GM18511 (cell line): ENCODE data around the gene MOXD1.

Experiments
- ATAC-seq: cut with Tn5 transposase; IDR thresholded peaks from one replicate; pipeline ENCODE4 v1.9.1; 2021; ENCODE audit warnings: mild to moderate bottlenecking, moderate library complexity; ENCODE audit not compliant: unreplicated experiment

Gene MOXD1

GRCh38 chr6:132285004-132285780, 116.1 kb downstream of the MOXD1 start:
- no peak for ATAC-seq

DNA sequence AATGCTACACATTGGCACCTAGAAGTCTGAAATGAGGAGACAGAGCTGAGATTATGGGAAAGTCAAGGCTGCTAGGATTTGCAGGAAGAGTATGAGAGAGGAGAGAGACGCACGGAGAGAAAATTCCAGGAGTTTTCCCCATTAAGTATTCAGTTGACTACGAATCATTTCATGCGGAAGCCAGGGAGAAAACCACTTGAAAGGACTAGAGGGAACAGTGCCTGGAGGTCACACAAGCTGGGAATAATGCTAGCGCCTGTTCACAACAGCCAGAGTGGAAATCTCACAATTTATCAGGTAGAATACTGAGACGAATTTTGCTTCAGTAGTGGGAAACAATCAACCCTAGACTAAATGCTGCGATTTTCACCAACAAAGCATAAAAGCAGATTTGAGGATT, 118.6 kb downstream of the MOXD1 start:
- no peak for ATAC-seq

GRCh38 chr6:132280436-132280835, 120.8 kb downstream of the MOXD1 start:
- ATAC-seq, result no peak

DNA sequence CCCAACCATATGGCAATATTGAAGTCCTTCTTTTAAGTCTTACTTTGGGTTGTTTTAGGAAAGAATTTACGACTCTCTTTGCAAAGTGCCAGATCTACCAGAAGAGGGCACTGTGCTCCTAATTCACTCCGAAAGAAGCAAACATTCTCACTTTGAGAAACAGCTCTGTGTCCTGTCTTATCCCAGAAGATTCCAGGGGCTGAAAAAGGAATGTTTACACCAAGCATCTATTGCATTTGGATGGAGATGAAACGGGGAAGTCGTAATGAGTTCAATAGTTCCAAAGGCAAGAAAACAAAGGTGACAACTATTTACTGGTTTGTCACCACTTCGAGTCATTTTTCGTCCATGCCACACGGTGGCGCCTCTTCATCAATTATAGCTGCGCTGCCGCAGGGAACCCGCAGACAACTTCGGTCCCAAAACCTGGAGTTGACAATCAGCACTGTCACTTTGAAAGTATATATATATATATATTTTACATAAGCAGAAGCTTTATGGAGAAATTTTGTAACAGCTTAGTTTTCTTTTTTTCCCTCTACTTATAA, 121.6 kb downstream of the MOXD1 start:
- ATAC-seq, result peak; percentile 94

DNA sequence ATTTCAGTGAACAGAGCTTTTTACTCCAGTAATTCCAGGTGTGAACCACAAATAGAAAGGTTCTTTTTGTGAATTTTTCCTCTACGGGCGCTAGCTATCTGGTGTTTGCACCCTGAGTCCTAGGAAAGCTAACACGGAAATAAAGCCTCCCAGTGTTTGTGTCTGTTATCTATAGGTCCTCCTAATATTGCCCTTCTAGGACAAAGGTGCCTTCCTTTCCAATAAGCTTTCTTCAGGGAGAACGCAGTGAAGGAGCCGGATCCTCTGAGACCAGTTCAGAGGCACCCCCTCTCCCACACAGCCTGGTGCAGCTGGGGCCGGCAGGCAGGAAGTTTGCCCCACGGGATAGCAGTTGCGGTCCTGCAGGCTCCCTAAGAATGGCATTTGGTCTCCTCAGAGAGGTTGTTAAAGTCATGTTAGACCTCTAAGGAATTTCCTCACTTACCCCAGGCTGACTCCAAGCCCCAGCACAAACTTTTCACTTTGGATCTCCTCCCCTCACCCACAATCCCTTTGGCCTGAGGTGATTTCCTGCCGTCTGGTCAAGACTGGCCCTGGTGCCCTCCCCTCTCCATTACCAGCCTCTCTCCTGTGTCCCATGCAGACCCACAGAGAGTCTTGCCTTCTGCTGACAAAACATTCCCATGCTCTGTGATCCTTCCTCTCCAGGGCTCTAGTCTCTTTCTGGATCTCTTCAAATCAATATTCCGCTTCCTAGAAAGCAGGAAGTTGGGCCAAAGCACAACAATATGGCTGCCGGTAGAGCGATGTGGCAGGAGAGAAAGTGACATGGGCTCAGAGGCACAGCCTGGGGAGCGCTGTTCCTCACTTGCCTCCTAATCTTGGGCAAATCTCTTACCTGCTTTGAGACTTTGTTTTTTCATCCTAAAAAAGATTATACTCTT, 126.0 kb downstream of the MOXD1 start:
- ATAC-seq, result no peak

DNA sequence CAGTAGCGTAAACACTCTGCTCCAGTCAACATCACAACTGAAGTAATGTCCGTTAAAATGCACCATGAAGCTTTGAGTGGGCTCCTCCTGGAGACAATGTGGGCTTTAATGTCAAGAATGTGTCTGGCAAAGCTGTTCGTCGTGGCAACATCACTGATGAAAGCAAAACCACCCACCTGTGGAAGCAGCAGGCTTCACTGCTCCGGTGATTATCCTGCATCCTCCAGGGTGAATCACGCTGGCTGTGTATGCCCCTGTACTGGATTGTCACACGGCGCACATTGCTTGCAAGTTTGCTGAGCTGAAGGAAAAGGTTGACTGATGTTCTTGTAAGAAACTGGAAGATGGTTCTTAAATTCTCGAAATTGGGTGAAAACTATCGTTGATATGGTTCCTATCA, 128.5 kb downstream of the MOXD1 start:
- no peak for ATAC-seq

GRCh38 chr6:132270726-132271402, 130.4 kb downstream of the MOXD1 start:
- ATAC-seq, result peak; percentile 44

DNA sequence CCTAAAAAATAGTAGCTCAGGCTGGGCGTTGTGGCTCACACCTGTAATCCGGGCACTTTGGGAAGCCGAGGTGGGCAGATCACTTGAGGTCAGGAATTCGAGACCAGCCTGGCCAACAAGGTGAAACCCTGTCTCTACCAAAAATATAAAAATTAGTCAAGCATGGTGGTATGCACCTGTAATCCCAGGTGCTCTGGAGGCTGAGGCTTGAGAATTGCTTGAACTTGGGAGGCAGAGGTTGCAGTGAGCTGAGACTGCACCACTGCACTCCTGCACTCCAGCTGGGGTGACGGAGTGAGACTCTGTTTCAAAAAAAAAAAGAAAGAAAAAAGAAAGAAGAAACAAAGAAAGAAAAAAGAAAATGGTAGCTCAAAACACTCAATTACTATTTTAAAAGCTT, 132.6 kb downstream of the MOXD1 start:
- peak; percentile 28 for ATAC-seq

- ATAC-seq, result peak; percentile 7
Measured at GRCh38 chr6:132268209-132268608, 133.1 kb downstream of the MOXD1 start.

DNA sequence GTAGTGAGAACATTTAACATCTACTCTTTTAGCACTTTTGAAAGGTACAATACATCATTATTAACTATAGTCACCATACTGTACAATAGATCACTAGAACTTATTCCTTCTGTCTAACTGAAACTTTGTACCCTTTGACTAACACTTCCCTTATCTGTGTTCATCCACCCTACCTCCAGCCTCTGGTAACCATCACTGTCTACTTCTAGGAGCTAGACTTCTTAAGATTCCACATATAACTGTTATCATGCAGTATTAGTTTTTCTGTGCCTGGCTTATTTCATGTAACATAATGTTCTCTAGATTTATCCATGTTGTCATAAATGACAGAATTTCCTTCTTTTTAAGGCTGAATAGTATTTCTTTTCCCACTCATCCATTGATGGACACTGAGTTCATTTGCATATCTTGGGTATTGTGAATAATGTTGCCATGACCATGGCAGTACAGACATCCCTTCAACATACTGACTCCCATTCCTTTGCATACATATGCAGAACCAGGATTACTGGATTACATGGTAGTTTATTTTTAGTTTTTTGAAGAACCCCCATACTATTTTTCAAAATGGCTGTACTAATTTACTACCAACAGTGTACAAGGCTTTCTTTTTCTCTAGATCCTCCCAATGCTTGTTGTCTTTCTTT, 135.7 kb downstream of the MOXD1 start:
- ATAC-seq, result no peak

GRCh38 chr6:132264021-132264500, 137.2 kb downstream of the MOXD1 start:
- ATAC-seq, result no peak

GRCh38 chr6:132261354-132261753, 139.9 kb downstream of the MOXD1 start:
- ATAC-seq, result no peak

GRCh38 chr6:132259070-132259469, 142.2 kb downstream of the MOXD1 start:
- ATAC-seq, result no peak

DNA sequence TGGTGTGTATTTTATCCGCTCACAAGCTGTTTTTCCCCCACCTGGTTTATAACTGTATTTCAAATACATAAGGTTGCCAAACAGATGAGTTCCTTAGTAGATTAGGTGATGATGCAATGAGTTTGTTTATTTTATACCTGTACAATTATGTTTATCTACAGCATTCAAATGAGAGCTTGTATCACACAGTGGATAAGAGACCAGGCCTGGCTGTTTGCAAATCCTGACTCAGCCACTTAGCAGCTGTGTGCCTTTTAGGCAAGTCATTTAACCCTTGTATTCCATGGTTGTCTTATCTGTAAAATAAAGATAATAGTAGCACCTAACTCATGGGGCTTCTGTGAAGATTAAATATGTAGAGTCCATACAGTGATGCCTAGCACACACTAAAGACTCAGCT, 143.7 kb downstream of the MOXD1 start:
- ATAC-seq, result no peak

DNA sequence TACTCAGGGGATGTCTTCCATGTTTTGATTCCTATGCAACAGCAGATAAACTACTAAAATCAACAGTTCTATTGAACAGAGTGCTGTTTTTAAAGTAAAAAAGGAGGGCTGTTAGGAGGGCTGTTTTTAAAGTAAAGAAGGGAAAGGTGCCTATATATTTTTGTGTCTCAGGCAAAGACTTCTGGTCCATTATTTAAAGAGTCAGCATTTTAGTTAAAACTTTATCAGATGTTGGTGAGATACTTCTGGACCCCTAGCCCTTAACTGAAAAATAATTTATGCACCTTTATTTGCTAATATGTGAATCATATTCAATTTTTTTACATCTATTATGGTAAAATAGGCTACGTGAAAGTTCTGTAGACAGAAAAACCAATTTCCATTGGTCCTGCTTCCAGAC, 144.8 kb downstream of the MOXD1 start:
- no peak for ATAC-seq

DNA sequence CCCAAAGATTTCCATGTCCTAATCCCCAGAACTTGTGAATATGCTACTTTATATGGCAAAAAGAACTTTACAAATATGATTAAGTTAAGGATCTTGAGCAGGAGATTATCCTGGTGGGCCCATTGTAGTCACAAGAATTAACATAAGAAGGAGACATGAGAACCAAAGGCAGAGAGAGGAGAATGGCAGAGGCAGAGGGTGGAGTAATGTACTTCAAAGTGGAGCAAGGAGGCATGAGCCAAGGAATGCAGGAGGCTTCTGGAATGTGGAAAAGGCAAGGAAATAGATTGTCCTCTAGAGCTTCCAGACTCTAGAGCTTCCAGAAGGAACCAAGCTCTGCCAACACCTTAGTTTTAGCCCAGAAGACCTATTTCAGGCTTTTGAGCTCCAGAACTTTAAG, 147.4 kb downstream of the MOXD1 start:
- ATAC-seq, result no peak

DNA sequence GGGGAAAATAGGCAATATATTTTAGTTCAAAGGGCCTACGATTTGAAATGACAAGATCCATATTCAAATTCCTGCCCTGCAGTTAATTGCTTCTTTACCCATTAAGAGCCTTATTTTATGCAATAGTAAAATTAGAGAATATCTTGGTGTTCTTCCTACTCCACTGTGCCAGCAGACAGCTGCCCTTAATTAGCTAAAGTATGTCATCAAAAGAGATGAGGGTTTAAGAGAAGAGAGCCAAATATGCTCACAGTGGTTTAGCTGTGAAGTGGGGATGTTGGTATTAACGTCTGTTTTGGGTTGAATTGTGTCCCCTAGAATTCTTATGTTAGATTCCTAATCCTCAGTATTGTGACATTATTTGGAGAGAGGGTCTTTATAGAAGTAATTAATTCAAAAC, 148.1 kb downstream of the MOXD1 start:
- no peak for ATAC-seq

- no peak for ATAC-seq
Measured at GRCh38 chr6:132252113-132252512, 149.2 kb downstream of the MOXD1 start.

- ATAC-seq, result no peak
Measured at GRCh38 chr6:132251711-132252110, 149.6 kb downstream of the MOXD1 start.

DNA sequence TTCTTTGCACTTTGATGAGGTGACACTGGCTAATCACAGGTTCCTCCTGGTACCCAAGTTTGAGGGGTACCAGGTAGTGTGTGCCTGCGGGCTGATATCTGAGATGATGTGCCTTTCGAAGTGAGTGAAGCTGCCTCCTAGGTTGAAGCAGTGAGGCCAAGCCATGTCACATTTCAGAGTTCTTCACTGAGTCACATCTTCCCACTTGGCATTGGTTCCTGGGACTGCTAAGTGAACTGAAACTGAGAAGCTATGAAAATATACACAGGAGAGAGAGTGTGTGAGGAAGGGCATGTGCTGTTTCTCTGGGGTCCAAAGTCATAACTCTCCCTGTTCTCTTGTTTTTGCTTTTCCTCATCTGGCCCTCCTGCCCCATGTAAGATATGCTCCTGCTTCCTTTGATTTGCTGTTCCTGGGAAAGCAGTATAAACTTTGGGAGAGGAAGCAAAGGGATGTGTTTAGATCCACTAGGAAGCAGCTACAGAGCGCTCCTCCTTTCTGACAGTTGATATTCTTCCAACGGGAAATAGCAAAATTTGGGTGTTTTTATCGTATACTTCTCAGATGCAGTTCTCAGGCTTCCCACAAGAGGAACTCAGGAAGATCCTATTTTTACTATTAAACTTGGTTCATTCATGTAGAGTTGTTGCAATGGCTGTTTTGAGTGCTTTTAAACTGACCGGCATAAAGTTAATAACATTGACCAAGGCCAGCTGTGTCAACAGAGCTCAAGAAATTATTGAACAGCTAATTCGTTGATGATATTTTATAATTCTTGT, 153.7 kb downstream of the MOXD1 start:
- no peak for ATAC-seq
